Muscle layer of colon (tissue), 2 donors: ENCODE measurements around the gene MED16.

Experiments used
- H3K27ac ChIP-seq: one replicate; pipeline ENCODE4 v1.7.0; 2013; ENCODE audit warnings: low read depth, mild to moderate bottlenecking, low read length, moderate library complexity
- H3K27me3 ChIP-seq, 2 donors: one replicate each; pipeline ENCODE4 v1.7.0; 2013; ENCODE audit warnings: low read length in 2 of 2, mild to moderate bottlenecking in 2 of 2; ENCODE audit not compliant: insufficient read depth in 2 of 2, control insufficient read depth in 1 of 2
- H3K36me3 ChIP-seq: one replicate; pipeline ENCODE4 v1.7.0; 2013; ENCODE audit warnings: mild to moderate bottlenecking, low read length; ENCODE audit not compliant: insufficient read depth
- H3K4me1 ChIP-seq: one replicate; pipeline ENCODE4 v1.7.0; 2013; ENCODE audit warnings: mild to moderate bottlenecking, low read length; ENCODE audit not compliant: insufficient read depth
- H3K4me3 ChIP-seq, 2 donors: one replicate each; pipeline ENCODE4 v1.7.0; 2013; ENCODE audit warnings: low read length in 2 of 2, low read depth in 1 of 2, mild to moderate bottlenecking in 1 of 2, moderate library complexity in 1 of 2
- H3K9ac ChIP-seq: one replicate; pipeline ENCODE4 v1.7.0; 2013; ENCODE audit warnings: low read length
- H3K9me3 ChIP-seq: one replicate; pipeline ENCODE4 v1.7.0; 2013; ENCODE audit warnings: mild to moderate bottlenecking, low read length
- donor health status: abdominal sarcoma.
- donor health status: Adenocarcinoma of cecum.

Gene MED16

GRCh38 chr19:902446-903226, 9.6 kb upstream of the MED16 start:
- no peak overlapping the region for H3K9ac ChIP-seq
- no peaks in the 10 kb centered on the region for H3K27me3 ChIP-seq
- no peak overlapping the region for H3K4me3 ChIP-seq
- no peak overlapping the region for H3K27ac ChIP-seq
- H3K4me1 ChIP-seq: no peaks in the 10 kb centered on the region
- no peaks in the 10 kb centered on the region for H3K9me3 ChIP-seq
- no peaks in the 10 kb centered on the region for H3K36me3 ChIP-seq

GRCh38 chr19:902093-902370, 9.0 kb upstream of the MED16 start:
- Histone ChIP-seq H3K9me3 (no peaks in the 10 kb centered on the region), H3K27me3 (no peaks in the 10 kb centered on the region), H3K36me3 (no peaks in the 10 kb centered on the region), H3K27ac (no peak overlapping the region), H3K4me3 (no peak overlapping the region), H3K9ac (no peak overlapping the region), H3K4me1 (no peaks in the 10 kb centered on the region)

- Histone ChIP-seq H3K27me3 (no peaks in the 10 kb centered on the region), H3K9ac (no peak overlapping the region), H3K4me3 (no peak overlapping the region), H3K9me3 (no peaks in the 10 kb centered on the region), H3K4me1 (no peaks in the 10 kb centered on the region), H3K36me3 (peaks cover 5% of the 10 kb centered on the region), H3K27ac (no peak overlapping the region)
Measured at GRCh38 chr19:901216-902092, 8.5 kb upstream of the MED16 start.

GRCh38 chr19:900302-901111, 7.5 kb upstream of the MED16 start:
- H3K4me1 ChIP-seq: no peaks in the 10 kb centered on the region
- no peaks in the 10 kb centered on the region for H3K27me3 ChIP-seq
- no peak overlapping the region for H3K4me3 ChIP-seq
- no peak overlapping the region for H3K27ac ChIP-seq
- H3K9ac ChIP-seq: no peak overlapping the region
- peaks cover 5% of the 10 kb centered on the region for H3K36me3 ChIP-seq
- no peaks in the 10 kb centered on the region for H3K9me3 ChIP-seq

- Histone ChIP-seq H3K27me3 (no peaks in the 10 kb centered on the region), H3K4me3 (no peak overlapping the region), H3K36me3 (peaks cover 5% of the 10 kb centered on the region), H3K4me1 (no peaks in the 10 kb centered on the region), H3K9me3 (no peaks in the 10 kb centered on the region), H3K27ac (no peak overlapping the region), H3K9ac (no peak overlapping the region)
Measured at GRCh38 chr19:900043-900301, 7.0 kb upstream of the MED16 start.

GRCh38 chr19:899336-900042, 6.5 kb upstream of the MED16 start:
- no peak overlapping the region for H3K9ac ChIP-seq
- H3K27ac ChIP-seq: no peak overlapping the region
- H3K4me1 ChIP-seq: no peaks in the 10 kb centered on the region
- no peaks in the 10 kb centered on the region for H3K9me3 ChIP-seq
- no peak overlapping the region for H3K4me3 ChIP-seq
- no peaks in the 10 kb centered on the region for H3K27me3 ChIP-seq
- peaks cover 5% of the 10 kb centered on the region for H3K36me3 ChIP-seq

- no peaks in the 10 kb centered on the region for H3K9me3 ChIP-seq
- H3K4me1 ChIP-seq: no peaks in the 10 kb centered on the region
- no peaks in the 10 kb centered on the region for H3K27me3 ChIP-seq
- H3K9ac ChIP-seq: no peak overlapping the region
- no peak overlapping the region for H3K4me3 ChIP-seq
- H3K27ac ChIP-seq: no peak overlapping the region
- peaks cover 5% of the 10 kb centered on the region for H3K36me3 ChIP-seq
Measured at GRCh38 chr19:898663-899062, 5.7 kb upstream of the MED16 start.

- no peak overlapping the region for H3K27ac ChIP-seq
- H3K36me3 ChIP-seq: peaks cover 5% of the 10 kb centered on the region
- H3K4me3 ChIP-seq: no peak overlapping the region
- H3K9me3 ChIP-seq: no peaks in the 10 kb centered on the region
- no peaks in the 10 kb centered on the region for H3K4me1 ChIP-seq
- no peak overlapping the region for H3K9ac ChIP-seq
- H3K27me3 ChIP-seq: no peaks in the 10 kb centered on the region
Measured at GRCh38 chr19:897442-898039, 4.6 kb upstream of the MED16 start.

GRCh38 chr19:896999-897398, 4.0 kb upstream of the MED16 start:
- H3K36me3 ChIP-seq: peaks cover 5% of the 10 kb centered on the region
- no peak overlapping the region for H3K9ac ChIP-seq
- H3K27me3 ChIP-seq: no peaks in the 10 kb centered on the region
- H3K27ac ChIP-seq: no peak overlapping the region
- no peaks in the 10 kb centered on the region for H3K9me3 ChIP-seq
- peaks cover 3% of the 10 kb centered on the region for H3K4me1 ChIP-seq
- no peak overlapping the region for H3K4me3 ChIP-seq

GRCh38 chr19:896434-896833, 3.4 kb upstream of the MED16 start:
- H3K4me1 ChIP-seq: peaks cover 6% of the 10 kb centered on the region
- H3K27me3 ChIP-seq: no peaks in the 10 kb centered on the region
- H3K9me3 ChIP-seq: no peaks in the 10 kb centered on the region
- H3K4me3 ChIP-seq: no peak overlapping the region
- no peak overlapping the region for H3K27ac ChIP-seq
- no peak overlapping the region for H3K9ac ChIP-seq
- H3K36me3 ChIP-seq: peaks cover 5% of the 10 kb centered on the region
